ENCODE measurements around the gene TMPRSS2.

TMPRSS2 gene

DNA sequence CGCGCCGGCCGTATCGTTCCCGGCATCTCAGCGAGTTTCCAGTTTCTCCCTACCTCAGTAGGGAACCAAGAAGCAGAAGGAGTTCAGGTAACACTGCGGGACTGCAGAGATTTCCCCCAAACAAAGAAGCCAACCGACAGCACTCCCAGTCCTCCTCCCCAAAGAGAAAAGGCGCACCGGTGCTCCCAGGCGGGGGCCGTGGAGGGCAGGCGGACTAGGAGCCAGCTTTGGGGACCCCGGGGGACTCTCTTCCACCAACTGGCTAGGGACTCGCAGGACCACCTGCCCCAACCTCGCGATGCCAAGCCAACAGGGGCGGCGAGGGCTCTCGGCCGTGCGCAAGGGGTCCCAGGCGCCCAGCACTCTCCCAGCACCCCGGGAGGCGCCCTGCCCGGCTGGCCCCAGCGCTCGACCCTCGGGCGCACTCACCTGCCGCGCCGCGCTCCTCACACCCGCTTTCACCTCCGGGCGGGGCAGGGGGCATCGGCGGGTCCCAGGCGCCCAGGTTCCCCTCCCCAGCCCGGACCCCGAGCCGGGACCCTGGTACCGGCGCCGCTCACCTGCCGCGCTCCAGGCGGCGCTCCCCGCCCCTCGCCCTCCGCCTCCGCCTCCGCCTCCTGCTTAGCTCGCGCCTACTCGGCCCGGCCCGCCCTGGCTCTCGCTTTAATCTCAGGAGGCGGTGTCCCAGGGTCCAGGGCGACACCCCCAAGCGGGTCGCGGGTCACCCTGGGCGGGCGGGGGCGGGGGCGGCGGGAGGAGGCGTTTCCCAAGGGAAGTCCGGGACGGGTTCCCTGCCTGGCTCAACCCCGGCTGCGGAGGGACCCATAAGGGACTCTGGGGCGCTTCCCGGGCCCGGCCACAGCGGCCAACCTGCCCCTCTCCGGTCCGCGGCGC, at the start of gene TMPRSS2:
Gene TMPRSS2, minus strand, starts transcription at position 638 of the 894 bp plus-strand sequence. CDS start 10,025 bp downstream, outside the sequence.
- in situ Hi-C loops (cut with MboI; ENCODE audit: low sequenced_read_pairs), result no loop called here

DNA sequence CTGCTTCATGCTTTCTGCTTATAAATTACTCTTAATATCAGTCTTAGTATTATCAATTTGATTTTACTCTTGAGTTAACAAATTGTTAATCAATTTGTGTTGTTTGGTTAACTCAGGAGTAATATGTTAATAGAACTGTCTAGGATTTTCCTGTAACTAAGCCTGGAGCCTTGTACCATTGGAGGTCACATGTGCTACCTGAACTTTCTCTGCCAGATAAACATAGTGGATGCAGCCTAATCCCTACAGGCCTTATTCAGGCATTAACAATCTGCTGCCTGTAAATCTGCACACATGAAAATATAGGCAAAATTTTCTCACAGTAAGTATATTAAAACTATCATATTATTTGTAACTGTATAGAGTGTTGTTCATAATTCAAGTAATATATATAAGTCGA, 47.1 kb upstream of the TMPRSS2 start:
- in situ Hi-C loops (cut with MboI; ENCODE audit: low sequenced_read_pairs), result no loop called here

GRCh38 chr21:41552254-41552653, 44.3 kb upstream of the TMPRSS2 start:
- in situ Hi-C loops (cut with MboI; ENCODE audit: low sequenced_read_pairs), result no loop called here

DNA sequence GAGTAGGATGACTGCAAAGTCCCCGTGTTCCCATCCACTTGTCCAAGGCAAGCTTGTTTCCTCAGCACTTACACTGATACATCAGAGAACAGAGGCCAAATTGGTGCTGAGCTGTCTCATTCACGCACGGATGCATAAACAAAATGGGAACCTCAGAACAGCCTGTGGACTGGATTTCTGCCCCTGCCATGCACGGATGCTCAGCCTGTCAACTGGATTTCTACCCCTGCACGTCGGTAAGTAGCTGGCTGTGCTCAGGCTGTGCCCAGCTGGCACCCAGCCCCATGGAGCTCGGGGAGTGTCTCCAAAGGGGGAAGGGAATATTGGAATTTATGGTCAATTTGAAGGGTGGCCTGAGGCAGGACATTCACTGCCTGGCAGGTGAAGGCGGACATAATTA, 40.8 kb upstream of the TMPRSS2 start:
- in situ Hi-C loops (cut with MboI; ENCODE audit: low sequenced_read_pairs), result no loop called here

DNA sequence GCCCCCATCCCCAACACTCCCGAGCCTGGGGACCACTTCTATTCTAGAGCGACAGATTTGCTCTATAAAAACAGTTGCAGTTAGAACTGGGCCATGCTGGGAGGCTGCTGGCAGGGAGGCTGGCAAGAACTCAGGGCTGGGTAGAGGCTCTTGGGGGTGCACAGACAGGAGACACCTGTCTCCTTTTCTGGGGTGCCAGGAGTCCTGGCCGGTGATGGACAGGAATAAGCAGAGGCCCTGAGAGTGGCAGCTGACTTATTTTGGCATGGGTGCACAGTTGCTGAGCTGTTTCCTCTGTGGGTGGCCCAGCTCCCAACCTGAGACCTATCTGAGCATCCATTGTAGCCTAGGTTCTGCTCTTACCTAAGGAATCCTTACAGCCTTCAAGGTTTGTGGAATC, 39.2 kb upstream of the TMPRSS2 start:
- in situ Hi-C loops (cut with MboI; ENCODE audit: low sequenced_read_pairs), result no loop called here

- in situ Hi-C loops (cut with MboI; ENCODE audit: low sequenced_read_pairs), result no loop called here
Observed at GRCh38 chr21:41545500-41546359, 37.8 kb upstream of the TMPRSS2 start.

DNA sequence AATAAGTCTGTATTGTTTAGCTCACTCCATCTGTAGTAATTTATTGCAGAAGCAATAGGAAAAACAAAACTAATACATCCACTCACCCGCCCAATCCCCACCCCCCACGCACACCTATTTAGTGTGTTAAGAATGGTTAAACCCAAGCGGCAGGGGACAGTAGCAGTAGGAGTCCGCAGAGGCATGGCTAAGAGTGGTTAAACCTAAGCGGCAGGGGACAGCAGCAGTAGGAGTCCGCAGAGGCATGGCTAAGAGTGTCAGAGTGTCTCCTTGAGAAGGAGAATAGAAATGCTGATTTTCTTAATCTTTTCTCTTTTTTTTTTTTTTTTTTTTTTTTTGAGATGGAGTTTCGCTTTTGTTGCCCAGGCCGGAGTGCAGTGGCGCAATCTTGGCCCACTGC, 34.8 kb upstream of the TMPRSS2 start:
- in situ Hi-C loops (cut with MboI; ENCODE audit: low sequenced_read_pairs), result no loop called here

DNA sequence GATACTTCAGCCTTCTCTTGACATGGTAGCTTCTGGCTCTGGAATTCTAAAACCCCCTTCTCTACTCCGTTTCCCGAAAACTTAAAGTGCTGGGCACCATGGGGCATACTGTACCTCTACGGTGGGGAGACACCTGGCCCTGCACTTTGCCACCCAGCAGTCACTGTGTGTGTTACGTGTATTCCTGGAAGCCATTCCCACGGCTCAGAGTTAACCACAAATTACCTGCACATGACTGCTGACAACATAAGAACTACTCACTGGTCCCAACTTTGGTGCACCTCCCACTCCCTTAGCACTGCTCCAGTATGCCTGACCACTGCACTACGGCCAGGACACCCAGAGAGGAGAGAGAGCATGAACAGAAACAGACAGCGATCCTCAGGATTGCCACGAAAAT, 29.4 kb upstream of the TMPRSS2 start:
- in situ Hi-C loops (cut with MboI; ENCODE audit: low sequenced_read_pairs), result no loop called here

- in situ Hi-C loops (cut with MboI; ENCODE audit: low sequenced_read_pairs), result no loop called here
Observed at GRCh38 chr21:41536827-41537103, 28.8 kb upstream of the TMPRSS2 start.

DNA sequence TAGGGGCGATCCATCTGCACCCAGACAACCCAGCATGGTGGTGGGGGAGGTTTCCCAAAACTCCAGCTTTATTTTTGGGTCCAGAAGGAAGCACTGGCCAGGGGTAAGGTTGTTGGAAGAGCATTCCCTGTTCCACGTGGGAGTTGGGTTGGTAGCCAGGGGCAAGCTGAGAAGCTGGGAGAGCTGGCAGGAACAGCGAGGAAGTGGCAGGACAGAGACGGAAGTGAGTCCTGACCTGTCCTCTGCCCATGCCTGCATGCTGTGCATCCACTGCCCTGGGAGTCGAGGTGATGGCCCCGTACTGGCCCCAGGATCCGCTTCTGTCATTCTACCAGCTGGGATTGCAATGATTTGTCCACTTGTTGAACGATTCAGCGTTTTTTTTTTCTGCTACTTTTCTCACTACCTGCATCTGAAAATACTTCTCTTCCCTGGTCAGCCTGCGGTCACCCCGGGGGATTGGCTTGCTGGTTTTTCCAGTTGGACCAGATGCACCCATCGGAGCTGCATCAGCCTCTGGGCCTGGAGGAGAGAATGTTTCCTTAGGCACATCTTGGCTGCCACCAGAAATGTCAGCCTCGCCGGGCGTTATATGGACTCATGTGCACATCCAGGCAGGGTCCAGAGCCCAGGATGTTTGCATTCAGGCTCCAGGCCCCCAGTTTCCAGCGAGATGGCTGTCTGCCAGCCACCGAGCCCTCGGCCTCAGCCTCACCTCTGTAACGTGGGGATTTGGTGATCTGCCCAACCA, 28.3 kb upstream of the TMPRSS2 start:
- in situ Hi-C loops (cut with MboI; ENCODE audit: low sequenced_read_pairs), result no loop called here

- in situ Hi-C loops (cut with MboI; ENCODE audit: low sequenced_read_pairs), result no loop called here
Observed at GRCh38 chr21:41530366-41530765, 22.4 kb upstream of the TMPRSS2 start.

DNA sequence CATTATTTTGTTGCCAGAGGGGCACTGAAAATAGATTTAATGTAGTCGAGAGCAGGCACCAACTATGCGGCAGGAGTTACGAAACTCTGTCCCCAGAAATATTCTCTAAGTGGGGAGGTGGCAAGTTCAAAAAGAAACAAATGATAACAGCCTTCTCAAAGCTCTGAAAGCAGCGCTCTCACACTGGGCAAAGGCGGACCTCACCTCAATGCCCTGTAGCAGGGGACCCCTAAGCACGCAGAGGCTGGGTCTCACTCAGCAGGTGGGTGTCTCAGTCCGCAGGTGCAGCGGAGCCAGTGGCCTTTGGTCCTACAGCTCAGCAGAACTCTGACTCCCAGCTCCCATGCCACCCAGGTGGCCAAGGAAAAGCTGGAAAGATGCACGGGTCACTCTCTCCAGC, 21.8 kb upstream of the TMPRSS2 start:
- in situ Hi-C loops (cut with MboI; ENCODE audit: low sequenced_read_pairs), result no loop called here

DNA sequence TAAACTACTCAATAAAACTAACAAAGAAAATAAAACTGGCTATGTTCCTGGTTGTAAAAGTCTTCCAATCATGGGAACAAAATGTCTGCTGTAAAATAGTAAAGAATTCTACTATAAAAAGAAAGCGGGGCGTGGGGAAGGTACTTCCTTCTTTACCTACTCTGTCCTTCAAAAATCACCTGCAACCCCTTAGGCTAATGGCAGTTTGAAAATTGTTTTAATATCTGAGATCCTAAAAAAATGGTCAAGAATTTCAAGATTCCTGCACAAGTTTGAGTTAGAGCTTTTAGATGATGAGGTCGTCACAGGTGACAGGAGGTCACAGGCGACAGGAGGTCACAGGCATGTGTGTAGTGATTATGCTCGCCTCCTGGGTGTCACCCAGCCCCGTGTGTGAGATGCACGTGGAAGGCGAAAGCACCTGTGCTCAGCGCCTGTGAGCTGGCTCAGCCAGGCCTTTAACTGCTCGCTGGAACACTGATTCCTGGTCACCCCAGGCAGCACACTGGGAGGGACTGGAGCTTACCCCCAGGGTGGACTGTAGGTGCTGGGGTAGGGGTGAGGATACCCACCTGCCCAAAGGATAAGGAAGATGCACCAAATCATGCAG, 18.6 kb upstream of the TMPRSS2 start:
- in situ Hi-C loops (cut with MboI; ENCODE audit: low sequenced_read_pairs), result no loop called here

- in situ Hi-C loops (cut with MboI; ENCODE audit: low sequenced_read_pairs), result no loop called here
Observed at GRCh38 chr21:41523175-41523574, 15.2 kb upstream of the TMPRSS2 start.

- in situ Hi-C loops (cut with MboI; ENCODE audit: low sequenced_read_pairs), result no loop called here
Observed at GRCh38 chr21:41521489-41522027, 13.6 kb upstream of the TMPRSS2 start.

- in situ Hi-C loops (cut with MboI; ENCODE audit: low sequenced_read_pairs), result no loop called here
Observed at GRCh38 chr21:41520560-41521442, 12.8 kb upstream of the TMPRSS2 start.

DNA sequence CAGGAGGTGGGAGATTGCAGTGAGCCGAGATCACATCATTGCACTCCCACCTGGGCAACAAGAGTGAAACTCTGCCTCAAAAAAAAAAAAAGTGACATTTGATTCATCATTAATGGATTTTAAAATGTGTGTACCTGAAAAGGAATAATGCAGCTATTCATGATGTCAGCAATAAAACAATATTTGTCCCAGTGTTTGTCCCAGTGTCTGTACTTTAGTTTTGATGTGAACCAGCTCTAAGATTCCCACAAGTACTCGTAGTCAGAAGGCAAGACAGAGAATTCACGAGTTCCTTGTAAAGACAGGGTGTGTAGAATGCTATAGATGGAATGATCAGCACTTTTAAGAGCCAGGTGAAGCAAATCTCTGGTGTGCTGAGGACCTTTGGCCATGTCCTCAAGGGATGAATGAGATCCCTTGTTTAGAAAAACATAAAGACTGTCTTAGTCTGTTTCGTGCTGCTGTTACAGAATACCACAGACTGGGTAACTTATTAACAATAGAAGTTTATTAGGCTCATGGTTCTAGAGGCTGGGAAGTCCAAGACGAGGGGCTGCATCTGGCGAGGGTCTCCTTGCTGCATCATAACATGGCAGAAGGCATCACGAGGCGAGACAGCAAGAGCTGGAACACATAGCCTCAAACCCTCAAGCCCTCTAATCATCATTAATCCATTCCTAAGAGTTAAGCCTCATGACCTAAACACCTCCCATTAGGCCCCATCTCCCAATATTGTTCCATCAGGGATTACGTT, 12.0 kb upstream of the TMPRSS2 start:
- in situ Hi-C loops (cut with MboI; ENCODE audit: low sequenced_read_pairs), result no loop called here

GRCh38 chr21:41518757-41519156, 10.8 kb upstream of the TMPRSS2 start:
- in situ Hi-C loops (cut with MboI; ENCODE audit: low sequenced_read_pairs), result no loop called here

DNA sequence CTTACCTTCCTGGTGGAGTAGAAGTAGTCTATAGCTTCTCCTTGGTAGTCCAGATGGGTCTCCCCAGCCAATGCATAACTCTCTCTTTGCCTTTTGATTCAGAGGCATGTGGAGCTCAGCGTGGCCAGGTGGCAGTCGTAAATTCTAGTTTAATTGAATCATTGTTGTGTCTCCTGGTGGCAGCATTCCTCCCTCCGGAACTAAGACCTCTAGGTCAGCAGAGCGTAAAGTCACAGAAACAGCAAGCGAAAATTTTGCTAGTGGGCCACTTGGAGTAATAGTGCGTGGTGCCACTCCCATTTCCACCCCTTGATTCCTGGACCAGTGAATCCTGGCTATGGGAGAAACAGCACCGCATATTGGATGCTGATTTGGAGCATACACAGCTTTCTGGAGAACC, 3.9 kb upstream of the TMPRSS2 start:
- in situ Hi-C loops (cut with MboI; ENCODE audit: low sequenced_read_pairs), result no loop called here

Data from HL-60/S4 treated with phorbol 12-myristate 13-acetate at 8.2 ng/mL for 4 days and 3 days (cell line).